GM12872 (cell line): ENCODE measurements around the gene HMGN3.

ENCODE experiments used
- TF ChIP-seq, protein P1 (sequence below): IDR thresholded peaks from 3 replicates; pipeline ENCODE4 v1.5.1; 2011; ENCODE audit warnings: low read depth, mild to moderate bottlenecking, low read length, moderate library complexity; ENCODE audit not compliant: insufficient read depth

The HMGN3 gene

DNA sequence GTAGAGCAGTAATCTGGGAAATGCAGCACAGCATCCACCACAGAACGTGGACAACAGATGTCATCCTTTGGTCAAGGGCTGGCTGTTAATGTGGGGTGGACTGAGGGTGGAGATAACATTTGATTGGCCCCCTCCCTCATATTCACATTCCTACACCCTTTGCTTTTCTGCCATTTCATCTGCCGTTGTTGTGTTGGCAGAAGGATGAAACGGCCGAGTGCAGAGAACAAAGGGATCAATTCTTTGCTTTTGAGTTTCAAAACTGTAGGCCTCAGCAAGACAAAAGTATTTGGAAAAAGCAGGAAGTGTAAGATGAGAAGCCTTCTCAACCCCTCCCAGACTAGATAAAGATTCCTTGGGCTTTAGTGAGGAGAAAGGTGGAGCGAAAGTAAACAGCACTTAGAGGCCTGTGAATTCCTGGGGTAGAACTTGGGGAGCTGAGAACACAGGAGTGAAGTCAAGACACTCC lies 82.2 kb downstream of the HMGN3 start:
- TF ChIP-seq, protein P1, sequence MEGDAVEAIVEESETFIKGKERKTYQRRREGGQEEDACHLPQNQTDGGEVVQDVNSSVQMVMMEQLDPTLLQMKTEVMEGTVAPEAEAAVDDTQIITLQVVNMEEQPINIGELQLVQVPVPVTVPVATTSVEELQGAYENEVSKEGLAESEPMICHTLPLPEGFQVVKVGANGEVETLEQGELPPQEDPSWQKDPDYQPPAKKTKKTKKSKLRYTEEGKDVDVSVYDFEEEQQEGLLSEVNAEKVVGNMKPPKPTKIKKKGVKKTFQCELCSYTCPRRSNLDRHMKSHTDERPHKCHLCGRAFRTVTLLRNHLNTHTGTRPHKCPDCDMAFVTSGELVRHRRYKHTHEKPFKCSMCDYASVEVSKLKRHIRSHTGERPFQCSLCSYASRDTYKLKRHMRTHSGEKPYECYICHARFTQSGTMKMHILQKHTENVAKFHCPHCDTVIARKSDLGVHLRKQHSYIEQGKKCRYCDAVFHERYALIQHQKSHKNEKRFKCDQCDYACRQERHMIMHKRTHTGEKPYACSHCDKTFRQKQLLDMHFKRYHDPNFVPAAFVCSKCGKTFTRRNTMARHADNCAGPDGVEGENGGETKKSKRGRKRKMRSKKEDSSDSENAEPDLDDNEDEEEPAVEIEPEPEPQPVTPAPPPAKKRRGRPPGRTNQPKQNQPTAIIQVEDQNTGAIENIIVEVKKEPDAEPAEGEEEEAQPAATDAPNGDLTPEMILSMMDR = no peak
